DMS153 treated with DMSO at 0.1 percent for 48 hours (cell line): ENCODE results near the gene CPA1.

Source experiments
- DNase-seq: peaks from one replicate; lab custom pipeline; 2025; ENCODE audit not compliant: unreplicated experiment; lab: John Stamatoyannopoulos, UW

CPA1 gene

DNA sequence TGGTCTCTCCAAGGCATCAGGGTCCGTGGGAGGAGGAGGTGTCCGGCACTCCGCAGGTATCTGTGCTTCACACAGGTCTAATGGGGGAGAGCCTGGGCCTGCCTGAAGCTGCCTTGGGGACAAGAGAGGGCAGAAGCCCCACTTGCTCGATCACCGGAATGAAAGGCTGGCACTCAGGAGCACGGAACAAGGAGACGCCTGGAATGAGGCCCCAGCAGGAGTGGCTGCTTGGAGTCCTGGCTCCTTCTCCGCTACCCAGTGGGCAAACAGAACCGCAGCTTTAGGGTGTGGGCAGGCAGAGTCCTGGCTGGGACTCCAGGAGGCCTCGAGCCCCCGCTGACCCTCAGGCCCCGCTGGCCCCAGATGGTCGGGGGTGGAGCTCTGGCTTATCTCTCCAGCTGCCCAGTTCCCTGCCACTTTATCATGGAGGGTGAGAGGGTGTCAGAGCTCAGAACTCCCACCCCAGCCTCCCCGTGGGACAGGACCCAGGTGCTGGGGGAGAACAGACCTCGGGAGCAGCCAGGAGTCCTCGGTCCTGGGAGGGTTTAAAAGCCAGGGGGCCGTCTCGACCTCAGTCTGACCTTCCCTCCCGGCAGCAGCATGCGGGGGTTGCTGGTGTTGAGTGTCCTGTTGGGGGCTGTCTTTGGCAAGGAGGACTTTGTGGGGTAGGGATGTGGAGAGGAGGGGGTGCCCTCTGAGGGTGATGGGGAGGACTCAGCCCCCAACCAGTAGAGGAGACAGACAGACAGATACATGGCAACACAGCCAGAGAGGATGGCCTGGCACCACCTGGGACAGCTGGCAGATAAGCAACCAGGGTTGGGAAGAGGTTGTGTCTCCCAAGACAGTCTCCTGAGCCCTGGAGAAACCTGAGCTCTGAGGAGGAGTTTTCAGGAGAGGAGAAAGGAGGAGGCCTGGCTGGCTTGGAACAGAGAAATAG, at the start of gene CPA1:
CPA1 (plus strand) TSS at position 574 of the 940 bp plus-strand sequence; CDS start at position 601, 27 bp downstream.
- DNase-seq, result no peak

DNA sequence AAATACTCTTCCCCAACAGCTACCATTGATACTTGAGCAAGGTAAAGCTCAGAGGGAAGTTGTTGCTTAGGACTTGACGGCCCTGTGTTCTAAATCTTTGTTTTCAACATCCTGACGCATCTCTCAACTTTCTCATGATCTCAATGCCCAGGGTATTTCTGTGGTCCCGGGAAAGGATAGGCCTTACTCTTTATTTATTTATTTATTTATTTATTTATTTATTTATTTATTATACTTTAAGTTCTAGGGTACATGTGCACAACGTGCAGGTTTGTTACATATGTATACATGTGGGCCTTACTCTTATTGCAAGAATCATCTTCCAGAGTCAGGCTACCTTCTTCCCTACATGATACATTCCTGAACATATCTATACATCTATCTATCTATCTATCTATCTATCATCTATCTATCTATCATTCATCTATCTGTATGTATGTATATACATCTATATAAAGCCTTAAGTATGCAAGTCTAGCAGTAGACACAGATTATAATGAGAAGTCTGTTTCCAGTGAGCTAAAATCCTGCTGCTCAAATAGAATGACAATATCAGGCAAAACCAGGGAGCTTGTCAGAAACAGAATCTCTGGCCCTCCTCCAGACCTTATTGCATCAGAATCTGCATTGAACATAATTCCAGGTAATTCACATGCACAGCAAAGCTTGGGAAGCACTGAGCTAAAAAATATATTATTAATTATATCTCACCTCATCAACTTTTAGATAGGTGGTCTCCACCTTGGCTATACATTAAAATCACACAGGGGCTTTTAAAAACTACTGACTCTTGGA, 47.8 kb upstream of the CPA1 start:
- DNase-seq, result no peak

DNA sequence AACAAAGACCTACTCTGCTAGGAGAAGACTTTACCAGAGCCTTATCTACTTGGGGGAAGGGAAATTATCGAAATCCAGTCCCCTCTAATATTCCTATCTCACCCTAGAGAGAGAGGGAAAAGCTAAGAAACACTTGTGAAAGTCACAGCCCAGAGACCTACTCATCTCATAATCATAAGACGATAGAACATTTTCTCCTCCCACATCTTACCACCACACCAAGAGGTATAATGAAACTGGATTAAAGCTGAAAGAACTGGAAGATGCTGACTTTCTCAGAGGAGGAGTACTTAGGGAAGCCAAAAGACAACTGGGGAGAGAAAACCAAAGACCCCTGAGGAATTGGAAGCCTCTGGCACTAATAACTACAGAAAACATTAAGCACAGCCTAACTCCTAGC, 46.5 kb upstream of the CPA1 start:
- DNase-seq, result no peak

DNA sequence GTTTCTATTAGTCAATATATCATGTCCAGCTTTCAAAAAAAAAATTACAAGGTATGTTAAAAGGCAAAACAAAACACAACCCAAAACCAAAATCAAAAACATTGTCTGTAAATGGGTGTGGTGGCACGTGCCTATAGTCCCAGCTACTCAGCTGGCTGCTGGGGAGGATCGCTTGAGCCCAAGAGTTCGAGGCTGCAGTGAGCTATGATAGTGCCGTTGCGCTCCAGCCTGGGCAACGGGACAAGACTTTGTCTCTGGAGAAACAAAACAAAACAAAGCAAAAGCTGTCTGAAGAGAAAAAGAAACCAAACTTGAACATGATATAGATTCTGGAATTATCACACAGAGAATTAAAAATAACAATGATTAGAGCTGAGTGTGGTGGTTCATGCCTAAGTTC, 46.0 kb upstream of the CPA1 start:
- DNase-seq, result no peak

DNA sequence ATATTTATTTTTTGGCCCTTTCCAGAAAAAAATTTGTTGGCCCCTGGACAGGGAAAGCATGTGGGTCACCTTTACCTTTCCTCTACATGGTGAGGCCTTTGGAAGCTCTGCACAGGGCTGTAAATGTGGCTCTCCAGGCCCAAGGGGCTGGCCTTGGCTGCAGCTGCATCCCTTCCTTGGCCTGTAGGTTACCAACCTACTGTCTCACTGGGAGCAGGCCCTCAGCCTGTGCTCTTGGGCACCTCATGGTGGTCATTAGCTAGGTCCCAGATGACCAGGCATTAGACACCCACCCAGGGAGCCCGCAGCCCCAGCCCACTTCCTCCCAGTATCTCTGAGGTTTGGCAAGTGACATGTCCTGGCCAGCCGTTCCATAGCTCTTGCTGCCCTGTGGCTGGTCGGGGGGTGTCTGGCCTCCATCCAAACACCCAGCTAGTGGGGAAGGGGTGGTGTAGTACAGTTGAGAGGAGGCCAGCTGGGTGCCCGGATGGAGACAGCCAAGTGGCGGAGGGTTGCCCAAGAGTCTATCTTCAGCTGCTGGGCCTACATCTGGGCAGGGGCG, 42.8 kb upstream of the CPA1 start:
- no peak for DNase-seq

DNA sequence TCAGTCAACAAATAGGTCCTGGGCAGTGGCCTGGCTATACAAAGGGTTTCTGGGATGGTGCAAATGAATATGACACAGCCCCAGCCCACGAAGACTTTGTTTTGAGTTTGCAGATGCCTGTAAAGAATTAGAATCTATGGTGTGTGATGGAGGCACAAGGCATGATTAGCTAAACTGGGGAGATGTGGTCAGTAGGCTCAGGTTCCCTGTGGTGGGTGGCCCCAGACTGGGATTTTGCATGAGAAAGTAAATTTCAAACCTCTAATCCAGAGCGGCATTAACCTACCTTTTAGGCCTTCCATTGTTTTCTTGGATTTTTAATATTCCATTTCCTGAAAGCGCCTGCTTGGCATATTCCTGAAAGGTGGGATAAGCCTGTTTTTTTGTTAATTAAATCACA, 42.1 kb upstream of the CPA1 start:
- DNase-seq, result no peak

DNA sequence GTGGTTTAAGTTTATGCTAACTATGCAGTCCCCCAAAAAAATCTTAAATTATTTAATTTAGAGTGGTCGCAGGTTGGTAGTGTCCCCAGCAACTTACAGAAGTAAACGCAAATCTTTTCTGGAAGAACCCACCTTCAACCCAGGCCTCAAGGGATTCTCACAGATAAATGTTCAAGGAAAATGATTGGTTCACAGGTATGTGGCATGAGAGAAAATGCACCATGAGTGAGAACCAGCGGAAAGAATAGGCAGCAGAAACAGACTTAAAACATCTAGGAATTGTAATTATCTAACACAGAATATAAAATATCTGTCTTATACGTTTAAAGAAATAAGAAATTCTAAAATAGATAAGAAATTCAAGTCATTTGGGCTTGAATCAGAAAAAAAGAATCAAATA, 38.4 kb upstream of the CPA1 start:
- DNase-seq, result no peak

DNA sequence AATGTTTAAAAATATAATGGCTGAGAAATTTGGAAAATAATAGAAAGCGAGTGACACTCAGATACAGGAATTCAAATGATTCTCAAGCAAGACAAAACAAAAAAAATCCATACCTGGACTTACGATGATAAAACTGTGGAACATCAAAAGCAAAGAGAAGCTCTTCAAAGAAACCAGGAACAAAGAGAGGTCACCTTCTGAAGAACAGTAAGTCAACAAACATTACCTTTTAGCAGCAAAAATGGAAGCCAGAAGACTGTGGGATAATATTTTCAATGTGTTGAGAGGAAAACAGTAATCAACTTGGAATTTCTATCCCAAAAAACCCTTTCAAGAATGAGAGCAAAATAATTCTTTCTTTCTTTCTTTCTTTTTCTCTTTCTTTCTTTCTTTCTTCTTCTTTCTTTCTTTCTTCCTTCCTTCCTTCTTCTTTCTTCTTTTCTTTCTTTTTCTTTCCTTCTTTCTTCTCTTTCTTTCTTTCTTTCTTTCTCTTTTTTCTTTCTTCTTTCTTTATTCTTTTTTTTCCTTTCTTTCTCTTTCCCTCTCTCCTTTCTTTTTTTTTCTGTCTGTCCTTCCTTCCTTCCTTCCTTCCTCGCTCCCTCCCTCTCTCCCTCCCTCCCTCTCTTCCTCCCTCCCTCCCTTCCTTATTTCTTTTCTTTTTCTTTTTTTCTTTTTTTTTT, 37.5 kb upstream of the CPA1 start:
- DNase-seq, result no peak

DNA sequence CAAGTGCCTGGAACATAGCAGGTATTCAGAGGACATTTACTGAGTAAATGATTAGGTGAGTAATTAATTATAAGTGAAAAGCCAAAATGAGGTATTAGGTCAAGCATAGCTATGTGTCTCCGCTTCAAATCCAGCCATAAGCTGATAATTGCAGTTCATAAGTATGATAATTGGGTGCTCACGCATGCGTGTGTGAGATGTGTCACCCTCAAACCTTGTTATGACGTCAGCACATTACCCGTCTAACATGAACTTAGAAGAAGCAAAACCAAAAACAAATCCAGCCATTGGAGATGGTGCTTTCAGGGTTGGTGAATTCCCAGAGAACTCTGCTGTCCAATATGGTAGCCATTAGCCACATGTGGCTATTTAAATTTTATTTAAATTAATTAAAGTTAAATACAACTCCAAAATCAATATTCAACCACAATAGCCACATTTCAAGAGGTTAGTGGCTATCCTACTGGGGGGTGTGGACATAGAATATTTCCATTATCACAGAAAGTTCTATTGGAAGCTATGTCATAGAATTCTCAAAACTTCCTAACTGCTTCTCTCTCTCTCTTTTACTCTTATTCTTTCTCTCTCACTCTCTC, 35.9 kb upstream of the CPA1 start, which contains the start of gene CPA5:
CPA5 (plus strand) TSS at position 546 of the 596 bp plus-strand sequence. CDS start 1,670 bp downstream, outside the sequence.
- no peak for DNase-seq

DNA sequence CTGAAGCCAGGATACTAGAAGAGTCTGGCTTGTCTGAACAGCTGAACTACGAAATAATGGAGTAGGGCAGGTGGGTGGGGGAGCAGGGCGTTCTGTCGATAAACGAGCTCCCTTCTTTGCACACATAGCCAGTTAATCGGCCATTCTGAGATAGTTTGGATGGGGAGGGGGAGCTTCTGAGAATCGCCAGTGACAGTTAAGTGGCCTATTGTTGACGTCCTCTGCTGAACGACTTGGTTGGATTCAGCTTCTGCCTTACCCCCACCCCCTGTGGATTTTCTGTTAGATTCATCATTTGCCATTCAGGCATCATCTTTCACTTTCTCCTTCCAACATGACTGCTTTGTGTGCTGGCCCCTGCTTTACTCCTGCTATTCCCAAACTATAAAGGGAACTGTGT, 35.2 kb upstream of the CPA1 start:
- no peak for DNase-seq

DNA sequence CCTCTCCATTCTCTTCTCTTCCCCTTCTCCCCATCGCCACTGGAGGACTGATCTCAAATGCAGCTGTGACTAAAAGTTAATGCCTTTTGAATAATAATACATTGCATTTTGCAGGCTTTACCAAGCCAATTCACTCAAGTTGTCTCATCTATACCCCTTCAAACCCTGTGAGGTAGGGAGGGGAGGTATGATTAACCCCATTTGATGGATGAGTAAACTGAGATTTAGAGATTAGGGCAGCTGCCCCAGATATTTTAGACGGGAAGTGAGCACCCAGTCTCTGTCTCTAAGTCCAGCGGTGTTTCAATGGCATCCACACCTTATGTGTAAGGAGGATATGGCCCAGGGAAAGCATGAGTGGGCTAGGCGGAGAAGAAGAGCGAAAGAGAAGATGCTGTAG, 34.6 kb upstream of the CPA1 start:
- no peak for DNase-seq

DNA sequence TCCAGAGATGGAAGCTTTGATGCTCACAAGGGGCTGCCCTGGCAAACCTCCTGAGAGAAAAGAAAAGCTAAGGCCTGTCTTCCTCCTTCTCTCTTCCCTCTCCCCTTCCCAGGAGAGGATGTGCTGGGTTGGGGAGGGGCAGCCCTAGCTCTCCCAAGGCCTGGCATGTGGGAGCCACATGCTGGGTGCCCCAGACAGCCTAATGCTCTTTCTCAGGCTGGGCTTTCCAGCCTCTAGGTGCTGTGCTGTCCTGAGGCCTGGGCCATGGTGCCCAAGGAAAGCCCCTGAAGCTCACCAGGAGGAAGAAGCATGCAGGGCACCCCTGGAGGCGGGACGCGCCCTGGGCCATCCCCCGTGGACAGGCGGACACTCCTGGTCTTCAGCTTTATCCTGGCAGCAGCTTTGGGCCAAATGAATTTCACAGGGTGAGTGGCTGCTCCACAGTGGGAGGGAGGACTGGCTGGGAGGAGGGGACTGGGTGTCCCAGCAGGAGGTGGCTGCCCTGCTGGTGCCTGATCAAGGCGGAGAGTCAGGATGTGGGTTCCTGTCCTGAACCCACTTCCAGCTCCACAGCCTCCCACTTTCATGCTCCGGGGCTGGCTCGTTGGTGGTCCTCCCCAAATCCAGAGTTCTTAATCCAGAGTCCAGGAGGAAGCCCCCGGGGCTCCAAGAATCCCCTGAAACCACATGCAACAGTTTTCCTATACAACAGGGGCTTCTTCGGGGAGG, 34.0 kb upstream of the CPA1 start:
- DNase-seq, result no peak

DNA sequence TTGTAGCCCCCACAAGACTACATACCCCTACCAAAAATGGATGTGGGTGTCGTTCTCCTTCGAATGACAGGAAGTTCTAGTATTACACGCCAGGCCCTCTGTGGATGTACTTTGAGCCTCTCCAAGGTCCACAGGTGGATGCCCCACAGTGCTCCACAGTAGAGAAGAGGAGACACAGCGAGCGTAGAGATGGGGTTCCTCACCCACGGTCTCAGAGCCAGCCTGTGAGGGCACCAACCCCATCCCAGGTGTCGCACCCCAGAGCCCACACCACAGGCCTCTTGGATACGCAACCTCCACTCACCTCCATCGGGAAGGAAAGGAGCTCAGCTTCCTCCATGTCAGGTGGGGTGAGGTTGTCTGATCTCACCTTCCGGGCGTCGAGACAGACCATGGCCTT, 33.4 kb upstream of the CPA1 start:
- DNase-seq, result no peak

DNA sequence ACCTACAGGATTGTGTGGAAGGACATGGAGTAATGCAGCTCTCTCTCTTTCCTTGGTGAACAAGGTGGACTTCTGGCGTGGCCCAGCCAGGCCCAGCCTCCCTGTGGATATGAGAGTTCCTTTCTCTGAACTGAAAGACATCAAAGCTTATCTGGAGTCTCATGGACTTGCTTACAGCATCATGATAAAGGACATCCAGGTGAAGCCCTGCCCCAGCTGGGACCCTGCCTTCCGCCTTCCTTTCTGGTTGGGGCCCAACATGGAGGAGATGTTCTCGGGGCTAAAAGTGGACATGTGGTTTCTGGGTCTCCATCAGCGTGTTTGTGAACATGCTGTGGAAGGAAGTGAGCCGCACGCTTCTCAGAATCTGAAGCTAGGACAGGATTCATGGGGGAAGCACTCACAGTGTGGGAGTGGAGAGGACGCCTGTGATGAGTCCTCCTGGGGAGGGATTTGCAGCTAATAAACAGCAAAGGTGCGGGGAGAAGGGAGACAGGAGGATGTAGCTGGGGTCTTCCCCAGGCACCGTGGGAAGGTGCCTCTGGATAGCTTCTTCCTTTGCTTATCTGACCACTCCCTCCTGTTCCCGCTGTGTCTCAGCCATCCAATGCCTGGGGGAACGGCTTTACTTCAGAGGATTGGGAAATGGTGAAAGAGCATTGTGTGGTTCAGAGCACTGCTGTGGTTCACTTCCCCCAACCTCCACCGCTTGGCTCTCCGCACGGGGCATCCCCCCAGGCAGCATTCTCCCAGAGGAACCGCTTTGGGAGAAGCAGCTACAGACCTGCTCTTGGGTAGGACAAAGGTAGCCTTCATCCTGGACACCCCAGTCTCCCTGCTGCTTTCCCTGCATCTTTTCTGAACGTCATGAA, 30.1 kb upstream of the CPA1 start:
- no peak for DNase-seq

DNA sequence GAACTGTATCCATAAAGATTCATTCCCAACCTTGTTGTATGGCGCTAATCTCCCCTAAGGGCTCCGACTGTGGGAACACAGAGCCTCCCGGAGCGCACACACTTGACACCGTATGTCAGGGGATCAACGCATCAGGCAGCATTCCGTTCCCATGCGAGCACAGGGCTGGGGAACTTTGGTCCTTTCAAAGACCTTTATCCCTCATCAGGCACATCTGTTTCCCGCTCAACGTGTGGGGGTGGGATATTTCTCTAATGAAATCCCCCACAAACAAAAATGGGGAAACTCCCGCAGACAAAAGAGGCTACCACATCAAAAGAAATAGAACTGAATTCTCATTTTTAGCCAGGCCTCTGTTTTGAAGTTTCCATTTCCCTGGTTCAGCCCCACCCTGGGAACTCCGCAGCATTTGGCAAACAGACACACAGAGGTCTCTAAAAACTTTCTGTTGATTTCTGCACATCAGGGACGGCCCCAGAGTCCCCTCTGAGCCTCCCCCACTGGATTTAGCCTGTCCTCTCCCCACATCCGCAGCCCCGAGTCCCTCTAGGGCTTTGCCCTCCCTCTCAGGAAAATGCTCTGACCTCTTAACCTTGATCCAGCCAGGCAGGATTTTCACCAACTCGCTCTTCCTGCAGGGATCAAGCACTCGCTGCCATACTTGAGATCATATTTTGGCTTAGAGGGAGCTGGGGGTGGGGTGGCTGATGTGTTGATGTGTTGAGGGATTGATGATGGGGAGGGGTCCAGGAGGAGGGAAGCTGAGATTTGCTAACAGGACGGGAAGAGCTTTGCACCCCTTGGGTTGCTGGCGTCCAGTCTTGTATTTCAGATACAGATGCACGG, 29.1 kb upstream of the CPA1 start:
- no peak for DNase-seq

DNA sequence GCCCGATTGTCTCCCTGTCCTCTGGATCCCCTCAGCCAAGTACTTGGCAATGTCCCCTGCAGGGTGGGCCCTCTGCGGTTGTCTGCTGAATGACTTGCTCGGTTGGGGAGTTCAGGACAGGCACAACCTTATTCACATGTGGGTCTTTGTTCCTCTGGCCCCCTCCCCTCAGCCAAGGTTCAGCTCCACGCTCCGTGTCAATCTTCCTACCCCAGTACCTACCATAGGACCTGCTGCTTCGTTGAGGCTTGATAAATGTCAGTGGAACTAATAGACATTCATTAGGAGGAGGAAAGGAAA, 28.6 kb upstream of the CPA1 start:
- no peak for DNase-seq

DNA sequence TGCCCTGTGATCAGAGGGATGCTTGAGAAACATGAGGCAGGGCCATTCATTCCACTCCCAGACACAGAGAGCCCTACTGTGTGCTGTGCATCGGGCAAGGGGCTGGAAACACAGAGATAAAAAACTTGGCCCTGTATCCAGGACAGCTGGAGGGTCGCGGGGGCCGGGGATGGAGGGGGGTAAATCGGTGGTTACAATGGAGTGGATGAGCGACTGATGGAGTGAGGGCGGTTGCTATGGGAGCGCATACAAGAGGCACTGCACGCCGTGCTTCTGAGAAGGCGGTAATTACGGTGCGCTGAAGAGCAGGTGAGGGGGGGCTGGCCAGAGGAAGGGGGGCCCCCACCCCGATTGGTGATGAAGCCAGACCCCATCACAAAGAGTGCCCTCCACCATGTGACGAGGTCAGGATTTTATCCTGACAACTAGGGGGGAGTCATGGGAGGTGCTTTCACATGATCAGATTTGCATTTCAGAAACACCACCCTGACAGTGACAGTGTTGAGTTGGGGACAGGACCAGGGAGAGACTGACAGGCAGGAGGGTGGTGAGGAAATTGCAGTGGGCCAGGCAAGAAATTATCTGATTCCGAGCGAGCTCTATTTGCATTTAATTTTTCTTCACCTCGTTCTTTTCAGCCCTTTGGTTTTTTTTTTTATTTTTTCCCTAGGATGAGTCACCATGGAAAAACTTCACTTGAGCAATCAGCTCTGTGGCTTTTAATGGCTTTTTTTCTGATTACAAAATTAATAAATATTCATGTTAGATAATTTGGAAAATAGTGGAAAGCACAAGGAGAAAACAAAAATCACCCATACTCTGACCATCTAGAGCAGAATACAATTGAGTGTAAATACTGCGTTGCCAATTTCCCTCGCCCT, 27.9 kb upstream of the CPA1 start:
- peak; percentile 49 for DNase-seq
